Germinal center (tissue), 1 donor: ENCODE measurements around the gene PPARG.
A peak's percentile ranks its signal among the peaks of the same experiment; 100 is the strongest.
"Not testable (repeated sequence)": the region's sequence is repeated elsewhere in the genome, so short reads cannot be mapped to it uniquely, and the experiment has no call there.

ENCODE experiments used
- DNase-seq: peaks from one replicate; pipeline ENCODE4 v3.0.0; 2012; ENCODE audit warnings: mixed read lengths, low spot score

PPARG gene

GRCh38 chr3:12288182-12289129 is at the start of gene PPARG:
Gene PPARG (plus strand): TSS chr3:12289070. CDS start chr3:12379712, 90,642 bp downstream.
- peak; percentile 14 for DNase-seq

GRCh38 chr3:12239301-12239700 is 49.6 kb upstream of the PPARG start:
- no peak for DNase-seq

- DNase-seq: no peak
These were observed 46.1 kb upstream of the PPARG start for GRCh38 chr3:12242772-12243171.

GRCh38 chr3:12246497-12247163 is 42.2 kb upstream of the PPARG start:
- no peak for DNase-seq

- no peak for DNase-seq
These were observed 41.5 kb upstream of the PPARG start for GRCh38 chr3:12247411-12247810.

GRCh38 chr3:12249519-12249918 is 39.4 kb upstream of the PPARG start:
- no peak for DNase-seq

GRCh38 chr3:12252889-12253288 is 36.0 kb upstream of the PPARG start:
- no peak for DNase-seq

- DNase-seq: no peak
These were observed 35.1 kb upstream of the PPARG start for GRCh38 chr3:12253516-12254343.

GRCh38 chr3:12255393-12255792 is 33.5 kb upstream of the PPARG start:
- no peak for DNase-seq

- no peak for DNase-seq
These were observed 30.0 kb upstream of the PPARG start for GRCh38 chr3:12258911-12259310.

GRCh38 chr3:12262173-12262572 is 26.7 kb upstream of the PPARG start:
- not testable (repeated sequence) for DNase-seq

GRCh38 chr3:12265508-12265907 is 23.4 kb upstream of the PPARG start:
- DNase-seq: no peak

- no peak for DNase-seq
These were observed 22.8 kb upstream of the PPARG start for GRCh38 chr3:12266038-12266437.

GRCh38 chr3:12267376-12268030 is 21.4 kb upstream of the PPARG start:
- DNase-seq: no peak

GRCh38 chr3:12268049-12268735 is 20.7 kb upstream of the PPARG start:
- DNase-seq: no peak

- DNase-seq: no peak
These were observed 17.9 kb upstream of the PPARG start for GRCh38 chr3:12270976-12271375.

- DNase-seq: peak; percentile 57
These were observed 15.7 kb upstream of the PPARG start for GRCh38 chr3:12273045-12273695.

- DNase-seq: no peak
These were observed 12.8 kb upstream of the PPARG start for GRCh38 chr3:12275974-12276650.

GRCh38 chr3:12276827-12277226 is 12.0 kb upstream of the PPARG start:
- not testable (repeated sequence) for DNase-seq

GRCh38 chr3:12278566-12278965 is 10.3 kb upstream of the PPARG start:
- no peak for DNase-seq
